ENCODE data around the gene NCCRP1.

DNA sequence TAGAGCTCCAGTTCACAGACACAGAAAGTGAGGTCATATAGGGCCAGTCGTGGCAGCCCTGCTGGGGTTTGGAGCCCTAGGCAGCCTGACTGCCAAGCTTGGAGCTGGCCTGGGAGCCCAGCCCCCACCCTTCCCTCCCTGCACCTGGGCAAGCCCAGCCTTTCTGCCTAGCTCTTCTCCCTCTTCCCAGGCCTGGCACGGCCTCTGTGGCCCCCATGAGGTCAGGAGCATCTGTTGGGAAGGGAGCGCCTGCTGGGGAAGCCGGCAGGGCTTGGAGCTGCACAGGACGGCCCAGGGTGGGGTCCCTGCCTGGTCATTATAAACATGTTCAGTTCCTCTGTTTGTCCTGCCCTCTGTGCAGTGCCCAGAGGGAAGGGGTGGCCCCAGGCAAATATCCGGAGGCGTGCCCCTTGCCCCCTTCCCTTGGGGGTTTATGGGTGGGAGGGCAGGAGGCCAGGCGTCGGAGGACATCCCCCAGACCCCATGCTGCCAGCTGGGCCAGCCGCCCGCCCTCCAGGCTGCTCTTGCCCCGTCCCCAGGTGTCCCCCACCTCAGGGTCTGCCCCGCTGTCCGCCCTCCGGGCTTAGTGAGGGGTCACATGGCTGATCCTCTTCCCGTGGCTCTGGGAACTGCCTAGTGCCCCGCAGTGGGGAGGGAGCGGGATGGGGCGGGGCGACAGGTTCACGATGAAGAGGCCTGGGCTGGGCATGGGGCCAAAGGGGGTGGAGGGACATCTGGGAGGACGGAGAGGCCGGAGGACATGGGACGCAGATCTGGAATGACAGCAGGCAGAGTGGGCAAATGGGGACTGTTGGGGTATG, 30.0 kb upstream of the NCCRP1 start:
- TF ChIP-seq, protein P1, sequence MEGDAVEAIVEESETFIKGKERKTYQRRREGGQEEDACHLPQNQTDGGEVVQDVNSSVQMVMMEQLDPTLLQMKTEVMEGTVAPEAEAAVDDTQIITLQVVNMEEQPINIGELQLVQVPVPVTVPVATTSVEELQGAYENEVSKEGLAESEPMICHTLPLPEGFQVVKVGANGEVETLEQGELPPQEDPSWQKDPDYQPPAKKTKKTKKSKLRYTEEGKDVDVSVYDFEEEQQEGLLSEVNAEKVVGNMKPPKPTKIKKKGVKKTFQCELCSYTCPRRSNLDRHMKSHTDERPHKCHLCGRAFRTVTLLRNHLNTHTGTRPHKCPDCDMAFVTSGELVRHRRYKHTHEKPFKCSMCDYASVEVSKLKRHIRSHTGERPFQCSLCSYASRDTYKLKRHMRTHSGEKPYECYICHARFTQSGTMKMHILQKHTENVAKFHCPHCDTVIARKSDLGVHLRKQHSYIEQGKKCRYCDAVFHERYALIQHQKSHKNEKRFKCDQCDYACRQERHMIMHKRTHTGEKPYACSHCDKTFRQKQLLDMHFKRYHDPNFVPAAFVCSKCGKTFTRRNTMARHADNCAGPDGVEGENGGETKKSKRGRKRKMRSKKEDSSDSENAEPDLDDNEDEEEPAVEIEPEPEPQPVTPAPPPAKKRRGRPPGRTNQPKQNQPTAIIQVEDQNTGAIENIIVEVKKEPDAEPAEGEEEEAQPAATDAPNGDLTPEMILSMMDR (conservative IDR thresholded peaks at IDR 0.05; ENCODE audit: low read length), result no peak
- TF ChIP-seq EZH2phosphoT487 (IDR thresholded peaks at IDR 0.05; ENCODE audit: borderline replicate concordance), result no peak

Measured in Loucy (cell line).